SKM-1 (cell line): ENCODE measurements around the gene CFAP61.
"Not testable (repeated sequence)": the region's sequence is repeated elsewhere in the genome, so short reads cannot be mapped to it uniquely, and the experiment has no call there.

Experiments used
- DNase-seq: peaks from one replicate; lab custom pipeline; 2025; ENCODE audit not compliant: unreplicated experiment; lab: John Stamatoyannopoulos, UW

Gene CFAP61

DNA sequence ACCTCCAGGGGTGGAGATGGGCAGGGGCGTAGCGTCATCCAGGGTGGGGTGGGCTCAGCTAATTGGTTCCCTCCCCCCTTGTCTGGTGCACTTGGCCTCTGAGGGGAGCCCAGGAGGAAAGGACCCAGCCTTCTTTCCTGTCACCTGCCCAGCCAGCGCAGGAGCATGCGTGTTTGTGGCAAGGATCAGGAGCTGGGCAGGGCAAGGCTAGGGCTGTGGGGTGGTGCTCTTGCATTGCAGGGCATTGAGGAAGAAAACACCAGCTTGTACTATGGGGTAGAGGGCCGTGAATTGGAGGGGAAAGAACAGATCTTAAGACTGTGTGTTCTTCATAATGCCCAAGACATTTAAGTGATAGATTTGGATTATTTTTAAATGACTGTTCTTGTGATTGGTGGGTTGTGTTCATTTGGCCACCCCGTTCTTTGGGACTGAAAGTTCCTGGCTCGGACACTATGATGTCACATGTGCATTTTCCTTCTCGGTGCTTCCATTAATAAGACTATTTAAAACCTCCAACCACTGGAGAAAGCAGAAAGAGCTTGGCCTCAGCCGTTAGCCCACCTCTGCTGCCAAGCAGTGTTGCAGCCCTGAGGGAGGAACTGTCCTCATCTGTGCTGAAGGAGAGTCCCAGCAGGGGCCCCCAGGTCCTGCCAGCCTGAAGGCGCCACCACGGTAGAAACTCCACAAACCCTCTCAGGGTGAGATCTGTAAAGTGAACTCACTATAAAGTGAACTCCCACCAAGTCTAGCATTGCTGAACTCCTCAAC lies 179.4 kb downstream of the CFAP61 start:
- DNase-seq, result no peak

DNA sequence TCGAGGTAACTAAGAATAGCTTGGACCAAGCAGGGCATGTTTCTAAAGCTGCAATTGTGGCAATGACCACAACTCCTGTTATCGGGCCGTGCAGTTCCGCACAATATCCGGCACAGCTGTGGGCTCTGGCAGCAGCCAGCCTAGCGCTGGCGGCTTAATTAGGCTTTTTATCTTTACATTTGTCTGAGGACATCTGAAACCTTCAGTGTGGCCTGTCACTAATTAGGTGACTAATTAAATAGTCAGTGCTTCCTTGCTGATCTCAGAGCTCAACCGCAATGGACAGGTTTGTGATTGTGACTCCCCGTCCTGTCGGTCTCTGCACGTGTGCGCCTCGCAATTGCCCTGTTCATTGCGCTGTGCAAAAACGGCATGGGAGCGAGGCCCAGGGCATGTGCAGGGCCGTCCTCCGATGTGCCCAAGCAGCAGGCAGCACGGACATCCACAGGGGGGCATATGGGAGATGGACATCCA lies 180.7 kb downstream of the CFAP61 start:
- peak; percentile 8 for DNase-seq

DNA sequence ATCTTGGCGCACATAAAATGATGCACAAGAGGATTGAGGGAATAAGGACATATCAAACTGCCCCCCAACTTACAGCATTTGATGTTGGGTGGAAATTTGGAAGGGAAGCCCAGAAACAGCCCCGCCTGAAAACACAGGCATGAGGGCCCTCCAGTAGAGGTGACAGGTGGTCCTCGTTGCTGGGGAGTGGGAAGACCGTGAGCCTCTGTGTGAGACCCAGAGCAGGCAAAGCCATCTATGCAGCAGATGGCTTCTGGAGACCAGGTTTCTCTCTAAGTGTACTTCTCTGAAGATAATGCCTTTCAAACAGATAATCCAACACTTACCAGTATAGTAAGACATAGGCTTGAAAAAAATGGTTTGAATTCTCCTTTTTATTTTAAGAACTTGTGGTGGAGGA lies 183.3 kb downstream of the CFAP61 start:
- DNase-seq, result no peak

DNA sequence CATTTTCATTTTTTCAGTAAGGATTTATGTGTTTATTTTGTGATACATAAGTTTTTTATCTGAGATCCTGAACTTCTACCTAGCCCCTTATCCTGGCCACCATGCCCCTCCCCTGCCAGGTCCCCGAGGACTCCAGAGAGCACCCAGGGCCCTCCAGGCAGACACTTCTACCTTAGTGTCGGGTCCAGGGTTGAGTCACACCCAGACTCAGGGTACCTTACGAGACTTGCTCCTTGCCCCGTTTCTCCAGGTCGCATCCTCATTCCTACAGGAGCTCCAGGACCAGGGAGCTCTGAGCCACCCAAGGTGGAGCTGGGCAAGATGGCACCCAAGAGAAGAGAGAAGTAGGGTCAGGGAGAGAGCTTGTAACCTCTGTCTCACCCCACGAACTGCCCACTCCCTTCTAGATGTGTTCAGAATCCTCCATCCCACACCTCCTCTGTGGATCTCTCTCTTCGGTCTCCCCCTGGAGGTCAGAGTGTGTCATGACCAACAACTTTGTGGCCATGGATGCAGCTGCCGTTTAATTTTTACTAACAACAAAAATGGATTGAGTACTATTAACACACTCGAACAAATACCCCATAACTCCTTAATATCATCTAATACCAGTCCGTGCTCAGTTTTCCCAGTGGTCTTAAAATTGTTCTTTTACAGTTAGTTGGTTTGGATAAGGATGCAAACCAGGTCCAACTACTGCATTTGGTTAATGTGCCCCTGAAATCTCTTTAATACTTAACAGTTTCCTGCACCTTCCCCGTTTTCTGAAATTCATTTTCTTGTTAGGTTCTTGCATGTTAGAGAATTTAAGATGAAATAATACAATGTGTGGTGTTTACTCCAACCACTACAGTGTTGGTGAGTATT lies 185.0 kb downstream of the CFAP61 start:
- DNase-seq, result no peak

DNA sequence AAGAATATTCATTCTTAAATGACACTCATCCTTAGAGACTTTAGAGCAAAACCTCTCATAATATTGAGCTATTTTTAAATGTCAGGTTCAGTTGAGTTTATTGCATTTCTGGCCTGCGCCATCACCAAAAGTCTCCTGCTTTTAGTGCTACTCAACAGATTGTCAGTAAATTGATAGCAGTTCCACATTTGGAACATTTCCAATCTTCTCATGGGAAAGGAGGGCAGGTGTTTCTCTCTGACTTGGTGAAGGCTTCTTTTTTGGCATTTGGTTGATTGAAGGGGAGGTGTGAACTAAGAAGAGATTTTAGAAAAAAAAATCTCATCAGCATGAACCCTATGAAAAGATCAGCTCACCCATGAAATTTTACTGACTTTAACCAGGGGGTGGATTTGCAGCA lies 189.6 kb downstream of the CFAP61 start:
- no peak for DNase-seq

DNA sequence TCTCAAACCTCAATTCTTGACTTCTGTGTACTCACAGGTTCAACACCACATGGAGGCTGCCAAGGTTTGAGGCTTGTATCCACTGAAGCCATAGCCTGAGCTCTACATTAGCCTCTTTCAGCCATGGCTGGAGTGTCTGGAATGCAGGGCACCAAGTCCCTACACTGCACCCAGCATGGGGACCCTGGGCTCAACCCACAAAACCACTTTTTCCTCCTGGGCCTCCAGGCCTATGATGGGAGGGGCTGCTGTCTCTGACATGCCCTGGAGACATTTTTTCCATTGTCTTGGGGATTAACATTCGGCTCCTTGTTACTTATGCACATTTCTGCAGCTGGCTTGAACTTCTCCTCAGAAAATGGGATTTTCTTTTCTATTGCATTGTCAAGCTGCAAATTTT lies 192.1 kb downstream of the CFAP61 start:
- not testable (repeated sequence) for DNase-seq

DNA sequence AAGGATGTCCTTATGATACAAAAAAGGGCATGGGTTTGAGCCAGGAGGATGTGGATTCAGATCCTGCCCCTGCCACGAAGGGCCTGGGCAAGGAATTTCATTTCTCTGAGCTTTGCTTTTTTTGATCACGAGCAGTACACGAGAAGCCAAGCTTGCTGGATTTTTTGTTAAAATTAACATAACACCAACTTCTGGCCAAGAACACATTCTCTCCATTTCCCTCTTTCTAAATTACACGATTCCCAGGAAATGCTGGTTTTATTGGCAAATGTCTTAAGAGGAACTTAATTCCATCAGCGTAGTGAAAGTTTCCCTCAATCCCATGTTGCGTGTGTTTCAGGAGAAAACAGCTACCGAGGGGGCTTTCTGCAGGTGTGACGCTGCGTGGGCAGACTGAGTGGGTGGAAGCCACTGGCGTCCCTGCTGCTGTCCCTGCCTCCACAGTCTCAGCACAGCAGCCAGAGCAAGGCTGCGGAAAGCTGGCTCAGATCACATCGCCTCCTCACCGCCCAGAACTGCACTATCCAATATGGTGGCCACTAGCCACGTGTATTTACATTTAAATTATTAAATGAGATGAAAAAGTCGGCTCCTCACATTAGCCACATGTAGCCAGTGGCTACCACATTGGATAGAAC lies 194.8 kb downstream of the CFAP61 start:
- DNase-seq, result no peak

DNA sequence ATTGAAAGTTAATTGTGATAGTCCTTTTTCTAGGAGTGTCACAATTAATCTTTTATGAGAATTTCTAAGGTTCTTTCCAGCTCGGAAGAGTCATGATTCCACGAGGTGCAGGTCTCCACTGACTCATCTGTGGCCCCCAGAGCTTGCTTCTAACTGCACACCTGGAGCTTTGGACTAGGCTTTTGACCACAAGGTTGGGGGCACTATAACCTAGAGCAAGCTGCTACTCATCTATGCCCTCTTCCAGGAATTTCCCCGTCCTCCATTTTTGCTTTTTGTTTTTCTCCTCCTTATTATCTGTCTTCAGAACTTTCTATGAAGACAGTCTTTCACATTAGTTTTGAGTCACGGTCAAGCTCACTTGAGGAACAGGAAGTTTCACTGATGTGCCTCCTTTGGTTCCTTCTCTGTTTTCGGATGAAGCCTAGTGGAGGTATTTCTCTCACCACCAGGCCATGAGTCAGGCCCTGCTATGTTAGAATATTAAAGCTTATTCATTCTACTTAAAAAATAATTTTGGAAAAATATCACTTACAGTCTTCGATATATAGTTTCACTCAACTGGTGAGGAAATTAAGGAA lies 196.4 kb downstream of the CFAP61 start:
- DNase-seq, result peak; percentile 24

DNA sequence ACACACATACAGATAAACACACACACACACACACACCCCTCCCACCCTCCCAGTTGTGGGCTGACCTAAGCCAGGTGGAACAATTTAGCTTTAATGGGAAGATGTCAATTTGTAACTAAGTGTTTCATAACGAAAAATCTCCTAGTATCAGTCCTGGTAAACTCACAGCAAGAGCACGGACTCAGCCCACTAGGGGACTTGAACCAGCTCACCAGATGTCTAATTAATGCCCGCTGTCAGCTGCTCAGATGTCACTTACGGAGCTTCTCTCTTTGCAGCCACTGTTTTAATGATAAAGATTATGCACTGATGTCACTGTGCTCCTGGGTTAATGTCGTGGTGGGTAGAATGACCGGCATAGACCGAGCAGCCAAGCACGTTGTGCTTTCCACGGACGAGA lies 199.0 kb downstream of the CFAP61 start:
- no peak for DNase-seq

DNA sequence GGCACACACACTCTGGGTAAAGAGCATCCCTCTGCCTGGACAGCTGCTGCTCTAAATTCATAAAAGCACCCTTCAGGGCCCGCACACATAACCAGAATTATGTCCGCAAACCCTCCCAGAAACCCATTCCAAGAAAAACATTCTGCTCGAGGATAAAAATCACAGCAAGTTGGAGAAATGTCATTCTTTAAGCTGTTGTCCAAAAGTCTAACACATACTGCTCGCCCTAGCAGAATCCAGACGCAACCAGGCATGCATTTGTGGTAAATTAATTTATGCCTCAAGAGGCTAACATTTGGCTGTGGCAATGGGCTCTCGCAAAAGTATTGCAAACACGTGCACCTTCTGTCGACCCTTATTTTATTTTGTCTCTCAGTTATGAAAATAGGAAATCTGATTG lies 199.5 kb downstream of the CFAP61 start:
- DNase-seq, result no peak

DNA sequence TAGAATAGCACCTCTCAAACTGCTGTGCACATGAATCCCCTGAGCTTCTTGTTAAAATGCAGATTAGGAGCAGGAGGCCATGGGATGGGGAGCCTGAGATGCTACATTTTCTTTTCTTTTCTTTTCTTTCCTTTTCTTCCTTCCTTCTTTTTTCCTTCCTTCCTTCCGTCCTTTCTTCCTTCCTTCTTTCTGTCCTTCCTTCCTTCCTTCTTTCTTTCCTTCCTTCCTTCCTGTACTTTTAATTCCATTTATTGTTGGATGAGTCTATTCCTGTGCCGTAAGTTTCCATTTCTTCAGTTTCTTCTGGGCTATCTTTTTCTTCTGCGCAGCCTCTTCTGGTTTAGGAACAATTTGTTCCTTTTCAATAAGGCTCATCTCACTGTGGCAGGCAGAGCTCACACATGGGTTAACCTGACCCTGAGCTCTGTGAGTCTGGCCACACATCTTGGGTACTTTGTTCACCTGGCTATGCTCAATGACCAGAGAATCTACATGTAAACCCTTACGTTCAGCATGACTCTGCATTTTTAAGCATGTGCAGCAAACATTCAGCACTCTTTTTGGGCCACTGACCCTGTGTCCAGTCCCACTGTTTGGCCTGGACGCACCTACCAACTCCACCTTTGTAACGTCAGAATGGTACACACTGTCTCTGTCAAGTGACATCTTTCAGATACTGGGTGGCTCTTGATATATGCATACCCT lies 200.9 kb downstream of the CFAP61 start:
- no peak for DNase-seq

DNA sequence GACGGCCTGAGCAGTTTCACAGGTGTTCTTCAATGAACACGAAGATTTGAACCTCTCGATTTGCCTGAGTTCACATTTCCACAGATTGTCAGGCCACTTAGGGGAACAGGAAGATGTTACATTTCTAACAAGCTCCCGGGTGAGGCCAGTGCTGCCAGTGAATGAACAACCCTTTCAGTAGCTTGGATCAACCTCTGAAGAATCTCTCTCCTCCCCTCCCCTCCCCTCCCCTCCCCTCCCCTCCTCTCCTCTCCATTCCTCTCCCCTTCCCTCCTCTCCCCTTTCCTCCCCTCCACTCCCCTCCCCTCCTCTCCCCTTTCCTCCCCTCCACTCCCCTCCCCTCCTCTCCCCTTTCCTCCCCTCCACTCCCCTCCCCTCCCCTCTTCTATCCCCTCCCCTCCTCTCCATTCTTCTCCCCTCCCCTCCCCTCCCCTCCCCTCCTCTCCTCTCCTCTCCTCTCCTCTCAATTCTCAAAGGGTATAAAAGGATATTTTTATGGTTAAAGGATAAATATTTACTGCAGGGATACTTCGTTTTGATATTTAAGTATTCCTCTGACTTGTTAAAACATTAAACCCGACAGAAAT lies 201.5 kb downstream of the CFAP61 start:
- no peak for DNase-seq

DNA sequence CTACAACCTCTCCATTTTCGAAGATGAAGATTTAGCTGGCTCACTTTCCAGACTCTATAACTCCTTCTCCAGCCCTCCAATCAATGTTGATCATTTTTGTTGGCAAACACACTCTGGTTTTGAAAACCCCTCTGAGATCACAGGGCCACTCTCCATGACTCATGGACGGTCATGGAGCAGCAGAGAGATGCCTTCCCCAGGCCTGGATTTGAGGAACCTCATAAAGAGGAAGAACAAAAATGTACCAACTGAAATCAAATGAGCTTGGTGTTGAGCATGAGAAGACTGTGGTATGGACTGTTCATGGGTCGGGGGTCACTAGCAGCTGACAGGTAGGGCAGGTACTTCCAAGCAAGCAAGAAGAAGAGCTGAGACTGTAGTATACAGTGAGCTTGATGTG lies 202.8 kb downstream of the CFAP61 start:
- DNase-seq, result peak; percentile 78

DNA sequence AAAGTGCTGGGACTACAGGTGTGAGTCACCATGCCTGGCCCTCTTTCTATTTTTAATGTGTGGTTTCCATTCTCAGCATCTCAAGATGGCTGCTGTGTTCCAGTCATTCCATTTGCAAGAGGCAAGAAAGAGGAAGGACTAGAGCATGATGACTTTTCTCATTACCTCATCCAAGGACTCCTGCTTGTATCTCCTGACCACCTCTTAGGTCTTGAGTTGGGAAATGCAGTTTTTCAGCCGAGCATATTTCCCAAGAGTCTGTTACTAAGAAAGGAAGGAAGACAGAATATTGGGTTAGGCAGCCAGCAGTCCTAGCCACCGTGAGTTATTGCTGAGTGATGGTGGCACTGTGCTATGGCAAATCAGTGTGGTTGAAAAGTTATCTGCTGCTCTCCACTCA lies 207.2 kb downstream of the CFAP61 start:
- peak; percentile 97 for DNase-seq

DNA sequence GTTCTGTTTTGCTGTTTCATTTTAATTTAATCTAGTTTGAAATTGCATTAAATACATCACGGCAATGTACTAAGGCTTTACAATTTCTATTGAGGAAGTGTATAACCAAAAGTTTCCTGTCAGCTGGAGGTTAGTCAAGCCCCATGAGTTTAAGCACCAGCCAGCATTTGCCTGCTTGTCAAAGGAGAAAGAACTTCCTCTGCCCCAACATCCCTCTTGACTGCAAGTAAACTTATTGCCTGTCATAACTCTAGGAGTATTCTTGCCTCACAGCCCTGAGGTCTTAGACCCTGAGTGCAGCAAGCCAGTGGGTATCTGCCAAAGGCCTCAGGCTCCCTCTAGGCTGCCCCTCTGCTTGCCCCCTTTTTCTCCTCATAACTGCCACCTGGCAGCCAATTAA lies 208.8 kb downstream of the CFAP61 start:
- DNase-seq, result peak; percentile 86

DNA sequence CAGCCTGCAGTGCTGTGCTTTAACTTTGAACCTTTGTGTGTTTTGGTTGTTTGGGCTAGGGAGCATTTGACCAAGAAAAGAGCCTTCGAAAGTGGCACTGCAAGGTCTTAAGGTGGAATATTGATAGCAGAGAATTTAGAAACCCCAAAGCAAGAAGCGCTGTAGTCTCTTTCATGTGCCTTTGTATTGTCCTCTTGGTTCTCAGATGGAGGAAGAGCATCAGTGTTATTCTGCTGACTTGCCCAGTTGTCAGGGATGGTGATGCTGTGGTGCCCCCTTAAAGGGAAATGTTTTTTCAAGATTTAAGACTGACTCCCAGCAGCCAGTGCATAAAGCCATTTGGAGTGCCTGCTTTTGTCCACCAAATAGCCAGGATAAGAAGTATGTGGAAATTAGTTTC lies 212.9 kb downstream of the CFAP61 start:
- DNase-seq, result no peak

DNA sequence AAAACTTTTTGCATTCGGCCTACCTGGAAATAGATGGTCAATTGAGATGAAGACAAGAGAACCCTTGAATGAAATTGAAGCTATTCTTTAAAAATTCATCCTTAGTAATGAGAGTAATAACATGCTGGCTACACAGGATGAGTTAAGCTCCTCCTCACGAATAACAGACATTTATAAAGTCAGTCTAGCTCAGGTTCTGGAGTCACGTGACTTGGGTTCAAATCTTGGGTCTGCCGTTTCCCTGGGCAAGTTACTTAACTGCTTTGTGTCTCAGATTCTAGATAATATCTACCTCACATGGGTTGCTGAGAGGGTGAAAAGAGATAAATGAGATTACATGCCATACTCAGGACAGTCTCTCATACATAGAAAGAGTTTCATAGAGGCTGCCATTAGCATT lies 214.2 kb downstream of the CFAP61 start:
- no peak for DNase-seq

DNA sequence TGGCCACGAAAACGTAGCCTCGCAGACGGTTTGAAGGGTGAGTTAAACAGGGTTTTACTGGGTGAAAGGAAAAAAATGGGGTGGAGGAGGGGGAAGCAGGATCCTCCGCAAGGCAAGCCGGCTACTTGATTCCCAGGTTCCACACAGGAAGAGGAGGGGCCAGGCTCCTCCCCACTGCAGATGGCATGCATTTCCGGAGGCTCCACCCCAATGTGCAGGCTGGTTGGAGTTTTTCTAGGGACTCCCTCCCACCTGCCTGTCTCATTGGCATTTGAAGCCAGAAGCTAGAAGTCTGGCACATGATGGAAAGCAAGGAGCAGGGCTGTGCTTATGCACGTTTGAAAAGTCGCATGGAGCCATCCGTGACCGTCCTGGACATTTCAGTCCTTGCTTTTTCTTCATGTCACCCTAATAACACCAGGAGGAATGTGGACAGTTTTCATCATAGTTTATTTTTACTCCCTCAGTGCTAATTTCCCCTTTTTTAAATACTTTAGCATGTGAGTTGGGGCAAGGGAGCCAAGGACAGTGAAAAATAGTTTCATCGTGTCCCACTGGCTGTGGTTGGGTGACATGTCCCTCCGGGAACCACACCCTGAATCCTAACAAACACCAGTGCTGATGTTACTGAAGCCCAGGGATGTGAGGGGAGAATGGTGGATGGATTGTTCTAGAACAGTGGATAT lies 215.5 kb downstream of the CFAP61 start:
- no peak for DNase-seq

DNA sequence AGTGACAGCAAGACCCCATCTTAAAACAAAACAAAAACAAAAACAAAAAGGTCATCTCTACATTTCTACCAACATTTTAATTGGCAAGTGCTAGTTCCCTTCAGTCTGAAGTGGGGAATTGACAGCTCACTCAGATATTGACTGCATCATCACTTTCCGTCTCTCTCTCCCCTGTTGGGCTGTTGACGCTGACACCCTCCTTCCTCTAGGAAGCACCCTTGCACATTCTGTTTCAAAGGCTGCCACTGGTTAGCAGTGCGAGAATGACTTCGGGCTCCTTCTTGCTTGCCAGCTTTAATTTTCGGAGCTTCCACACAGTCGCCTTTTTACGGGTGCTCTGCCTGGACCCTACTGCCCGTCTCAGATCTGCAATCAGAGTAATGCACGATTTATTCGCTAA lies 218.9 kb downstream of the CFAP61 start:
- DNase-seq, result no peak

DNA sequence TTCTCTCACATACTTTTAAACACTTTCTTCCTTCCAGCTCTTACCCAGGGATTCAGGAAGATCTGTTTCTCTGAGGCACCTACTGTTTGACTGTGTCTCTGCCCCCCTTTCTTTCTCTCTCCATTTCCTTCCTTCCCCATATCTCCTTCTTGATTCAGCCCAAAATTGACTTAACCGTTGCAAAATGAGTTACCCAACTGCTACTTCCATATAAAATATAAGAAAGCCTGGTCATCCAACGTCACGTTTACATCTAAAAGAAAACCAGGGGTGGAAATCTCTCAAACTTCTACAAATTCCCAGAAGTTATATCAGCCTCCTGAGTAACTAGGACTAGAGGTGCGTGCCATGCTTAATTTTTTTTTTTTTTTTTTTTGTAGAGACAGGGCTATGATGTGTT lies 220.4 kb downstream of the CFAP61 start:
- no peak for DNase-seq
